Activated B cell treated with CpG ODN at 0.5 μM for 24 hours (primary cell): ENCODE results near the gene PDCD4. TPM values are rescaled to one million over a fixed set of nuclear protein-coding genes. Genes with fewer than 3 reads are reported as not detected.

Experiments used
- ATAC-seq: fragments of 200-7000 bp; cut with Tn5 transposase; one replicate; pipeline ENCODE4 v1.10.0; 2021; ENCODE audit warnings: low read depth, mild to moderate bottlenecking, moderate library complexity
- CTCF ChIA-PET: fragments of 350-600 bp; sonication (Branson Sonifier 250); formaldehyde crosslinking; loops from one replicate; lab custom pipeline; 2021; ENCODE audit warnings: antibody characterized with exemption; lab: Charles Lee
- POLR2A ChIA-PET: fragments of 350-600 bp; sonication (Branson Sonifier 250); formaldehyde crosslinking; loops from one replicate; lab custom pipeline; 2021; ENCODE audit warnings: antibody characterized with exemption; lab: Charles Lee
- DNase-seq: peaks from one replicate; pipeline ENCODE4 v3.0.0; 2022
- H3K27ac Mint-ChIP-seq: one replicate; pipeline ENCODE4 v1.8.0; 2020; ENCODE audit warnings: mixed read lengths
- H3K27me3 Mint-ChIP-seq: one replicate; pipeline ENCODE4 v1.8.0; 2021; ENCODE audit warnings: mixed read lengths
- H3K36me3 Mint-ChIP-seq: one replicate; pipeline ENCODE4 v1.8.0; 2021; ENCODE audit warnings: low read depth, mixed read lengths
- H3K4me1 Mint-ChIP-seq: one replicate; pipeline ENCODE4 v1.8.0; 2021; ENCODE audit warnings: mixed read lengths
- H3K4me3 Mint-ChIP-seq: one replicate; pipeline ENCODE4 v1.8.0; 2020; ENCODE audit warnings: mild to moderate bottlenecking, mixed read lengths
- H3K9me3 Mint-ChIP-seq: one replicate; pipeline ENCODE4 v1.8.0; 2020; ENCODE audit warnings: mixed read lengths
- intact Hi-C: fragments of 100-400 bp; cut with micrococcal nuclease; formaldehyde crosslinking; loops from one replicate; pipeline ENCODE4 v1.15.1; 2024
- total RNA-seq: library from RNA; stranded (reverse); gene quantifications from 2 replicates; pipeline ENCODE4 v1.2.3, GENCODE V29; 2022
- TF ChIP-seq, protein P1 (sequence below): fragments of 200-600 bp; IDR thresholded peaks from one replicate; pipeline ENCODE4 v1.8.0; 2022; ENCODE audit warnings: antibody characterized with exemption, mild to moderate bottlenecking

Gene PDCD4
- total RNA-seq, 1 donor from 2014 or later = 143 TPM

DNA sequence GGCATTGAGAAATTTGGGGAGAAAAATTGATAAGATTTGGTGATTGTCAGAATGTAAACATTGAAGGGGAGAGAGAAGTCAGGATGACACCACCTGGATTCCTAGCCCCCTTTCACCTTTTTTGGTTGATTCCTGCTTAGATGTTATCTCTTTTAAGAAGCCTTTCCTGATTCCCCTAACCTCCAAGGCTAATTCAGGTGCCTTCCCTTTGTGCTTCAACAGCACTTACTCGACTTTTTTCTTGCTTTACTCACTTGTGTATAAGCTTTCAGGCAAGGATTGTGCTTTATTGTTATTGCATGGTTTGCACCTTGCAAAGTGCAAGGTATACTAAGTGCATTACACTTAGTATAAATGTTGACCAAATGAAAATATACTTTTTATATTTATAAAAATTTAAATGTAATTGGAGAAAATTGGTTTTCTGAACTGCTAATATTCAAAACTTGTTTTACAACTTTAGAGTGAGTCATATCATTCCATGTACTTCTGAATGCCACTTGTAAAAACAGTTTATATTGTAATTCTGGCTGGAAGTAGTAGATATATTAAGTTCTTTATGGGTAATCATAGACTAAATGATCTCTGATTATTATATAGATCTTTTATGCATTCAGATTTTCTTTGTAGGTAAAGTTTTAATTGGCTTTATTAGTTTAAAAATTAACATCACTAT, 60.9 kb downstream of the PDCD4 start:
- intact Hi-C loops = loop anchor here (2.0 kb wide), 1 partner anchor 22 kb away; no protein-coding TSS in a partner anchor
- Mint-ChIP-seq H3K9me3 (no peaks in the 10 kb centered on the region), H3K36me3 (peaks cover 17% of the 10 kb centered on the region), H3K4me3 (no peak overlapping the region), H3K4me1 (peaks cover 37% of the 10 kb centered on the region), H3K27ac (no peak overlapping the region), H3K27me3 (no peaks in the 10 kb centered on the region)
- ChIA-PET POLR2A (interaction anchor here (0.6 to 0.9 kb wide), 2 partner anchors 13 to 16 kb away, joined by 3 to 10 read pairs; partner anchors contain the start of genes BBIP1 and SHOC2), CTCF (no interaction called here)
- ATAC-seq (no peak), DNase-seq (no peak)
- TF ChIP-seq, protein P1, sequence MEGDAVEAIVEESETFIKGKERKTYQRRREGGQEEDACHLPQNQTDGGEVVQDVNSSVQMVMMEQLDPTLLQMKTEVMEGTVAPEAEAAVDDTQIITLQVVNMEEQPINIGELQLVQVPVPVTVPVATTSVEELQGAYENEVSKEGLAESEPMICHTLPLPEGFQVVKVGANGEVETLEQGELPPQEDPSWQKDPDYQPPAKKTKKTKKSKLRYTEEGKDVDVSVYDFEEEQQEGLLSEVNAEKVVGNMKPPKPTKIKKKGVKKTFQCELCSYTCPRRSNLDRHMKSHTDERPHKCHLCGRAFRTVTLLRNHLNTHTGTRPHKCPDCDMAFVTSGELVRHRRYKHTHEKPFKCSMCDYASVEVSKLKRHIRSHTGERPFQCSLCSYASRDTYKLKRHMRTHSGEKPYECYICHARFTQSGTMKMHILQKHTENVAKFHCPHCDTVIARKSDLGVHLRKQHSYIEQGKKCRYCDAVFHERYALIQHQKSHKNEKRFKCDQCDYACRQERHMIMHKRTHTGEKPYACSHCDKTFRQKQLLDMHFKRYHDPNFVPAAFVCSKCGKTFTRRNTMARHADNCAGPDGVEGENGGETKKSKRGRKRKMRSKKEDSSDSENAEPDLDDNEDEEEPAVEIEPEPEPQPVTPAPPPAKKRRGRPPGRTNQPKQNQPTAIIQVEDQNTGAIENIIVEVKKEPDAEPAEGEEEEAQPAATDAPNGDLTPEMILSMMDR = no peak

DNA sequence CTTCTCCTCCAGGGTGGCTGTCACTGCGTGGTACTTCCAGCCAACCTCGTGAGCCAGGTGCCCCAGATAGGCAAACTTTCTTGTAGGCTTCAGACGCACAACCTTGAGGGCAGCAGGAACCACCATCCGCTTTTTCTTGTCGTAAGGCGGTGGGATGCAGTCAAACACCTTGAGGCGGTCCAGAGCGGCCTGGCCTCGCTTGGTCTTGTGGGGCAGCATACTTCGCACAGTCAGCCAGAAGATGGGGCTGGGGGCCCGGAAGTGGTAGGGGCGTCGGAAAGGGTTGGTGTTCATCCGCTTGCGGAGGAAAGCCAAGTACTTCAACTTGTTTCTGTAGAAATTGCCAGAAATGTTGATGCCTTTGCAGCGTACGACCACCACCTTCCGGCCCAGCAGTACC, 65.0 kb downstream of the PDCD4 start:
- intact Hi-C loops = loop anchor here (2.0 kb wide), 1 partner anchor 16 kb away; no protein-coding TSS in a partner anchor
- ChIA-PET POLR2A (interaction anchor here (1.3 kb wide), 1 partner anchor 18 kb away, joined by 3 read pairs; the partner anchor contains the start of genes BBIP1 and SHOC2), CTCF (no interaction called here)
- Mint-ChIP-seq H3K4me3 (no peak overlapping the region), H3K9me3 (no peaks in the 10 kb centered on the region), H3K27ac (peak overlapping the region; percentile 31), H3K36me3 (peaks cover 39% of the 10 kb centered on the region), H3K27me3 (no peaks in the 10 kb centered on the region), H3K4me1 (peaks cover 46% of the 10 kb centered on the region)
- DNase-seq (no peak), ATAC-seq (no peak)
- TF ChIP-seq, protein P1 = no peak

DNA sequence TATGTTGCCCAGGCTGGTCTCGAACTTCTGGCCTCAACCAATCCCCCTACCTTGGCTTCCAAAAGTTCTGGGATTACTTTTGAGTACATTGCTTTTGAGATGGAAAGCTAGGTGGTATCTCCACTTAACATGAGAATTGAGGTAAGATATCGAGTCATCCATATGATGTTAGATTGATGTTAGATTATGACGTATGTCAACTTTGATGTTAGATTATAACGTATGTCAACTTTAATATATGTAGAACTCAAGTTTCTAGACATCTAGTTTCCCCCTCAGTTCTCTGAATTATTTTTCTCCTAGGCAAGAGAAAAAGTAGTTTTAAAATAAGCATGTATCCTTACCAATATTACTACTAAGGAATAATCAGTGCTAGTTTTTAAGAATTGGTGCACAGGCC, 67.7 kb downstream of the PDCD4 start:
- intact Hi-C loops = no loop called here
- no peaks in the 10 kb centered on the region for H3K27me3 Mint-ChIP-seq
- CTCF ChIA-PET = no interaction called here
- POLR2A ChIA-PET = no interaction called here
- H3K4me1 Mint-ChIP-seq = peaks cover 54% of the 10 kb centered on the region
- DNase-seq (no peak), ATAC-seq (no peak)
- peaks cover 7% of the 10 kb centered on the region for H3K9me3 Mint-ChIP-seq
- H3K27ac Mint-ChIP-seq = no peak overlapping the region
- peaks cover 60% of the 10 kb centered on the region for H3K36me3 Mint-ChIP-seq
- no peak overlapping the region for H3K4me3 Mint-ChIP-seq
- TF ChIP-seq, protein P1 = no peak

DNA sequence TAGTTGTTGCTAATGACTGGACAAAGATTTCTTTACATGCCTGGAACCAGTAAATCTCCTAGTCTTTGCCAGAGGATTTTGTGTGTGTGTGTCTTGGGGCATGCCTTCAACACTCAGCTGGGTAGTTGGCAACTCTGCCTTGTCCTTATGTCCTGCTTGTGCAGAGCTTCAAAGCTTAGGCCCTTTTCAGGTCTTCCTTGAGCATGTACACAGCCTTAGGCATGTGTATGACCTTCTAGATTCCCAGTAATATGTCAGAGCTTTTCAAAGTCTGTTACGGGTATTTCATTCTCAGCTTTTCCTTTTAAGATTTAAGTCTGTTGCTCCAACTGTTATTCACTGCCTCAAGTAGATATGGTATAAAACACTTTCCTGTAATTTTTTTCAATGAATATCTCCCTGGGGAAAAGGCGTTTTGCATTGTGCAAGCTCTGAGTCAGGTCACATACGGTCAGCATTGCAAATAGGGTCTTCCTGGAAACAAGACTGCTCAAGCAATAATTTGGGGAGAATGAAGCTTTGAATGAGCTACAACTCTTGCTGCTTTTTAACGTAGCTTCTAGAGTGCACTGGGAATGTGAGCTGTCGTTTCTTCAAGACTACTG, 73.2 kb downstream of the PDCD4 start:
- intact Hi-C loops = loop anchor here (2.0 kb wide), 1 partner anchor 22 kb away; no protein-coding TSS in a partner anchor
- Mint-ChIP-seq H3K27ac (no peak overlapping the region), H3K27me3 (no peaks in the 10 kb centered on the region), H3K36me3 (peaks cover 77% of the 10 kb centered on the region), H3K9me3 (peaks cover 7% of the 10 kb centered on the region), H3K4me3 (peak overlapping the region; percentile 25), H3K4me1 (peaks cover 73% of the 10 kb centered on the region)
- CTCF ChIA-PET = interaction anchor here (0.7 to 1.4 kb wide), 3 partner anchors 12 to 51 kb away, joined by 3 read pairs; no protein-coding TSS in a partner anchor
- ATAC-seq = peak; percentile 56
- DNase-seq = no peak
- POLR2A ChIA-PET = interaction anchor here (0.7 to 1.4 kb wide), 4 partner anchors 19 to 734 kb away, joined by 3 to 7 read pairs (median 6); partner anchors contain the start of genes BBIP1 and SHOC2
- TF ChIP-seq, protein P1 = no peak

DNA sequence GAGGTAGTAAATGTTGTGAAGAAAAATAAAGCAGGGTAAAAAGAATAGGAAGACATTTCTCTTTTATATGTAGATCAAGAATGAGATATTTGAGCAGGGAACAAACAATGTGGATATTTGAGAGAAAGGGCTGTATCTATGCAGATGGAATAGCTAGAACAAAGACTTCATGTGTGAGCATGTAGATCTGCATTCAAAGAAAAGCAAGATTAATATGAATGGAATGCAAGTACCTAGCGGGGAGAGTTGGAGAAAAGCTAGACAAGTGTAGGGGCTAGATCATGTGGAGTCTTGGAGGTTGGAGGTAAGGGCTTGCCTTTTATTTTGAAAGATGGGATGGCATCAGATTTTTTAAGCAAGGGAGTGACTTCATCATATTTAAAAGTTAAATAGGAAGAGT, 74.8 kb downstream of the PDCD4 start:
- Mint-ChIP-seq H3K9me3 (peaks cover 7% of the 10 kb centered on the region), H3K4me1 (peaks cover 77% of the 10 kb centered on the region), H3K4me3 (no peak overlapping the region), H3K27me3 (no peaks in the 10 kb centered on the region), H3K36me3 (peaks cover 77% of the 10 kb centered on the region), H3K27ac (peak overlapping the region; percentile 10)
- POLR2A ChIA-PET = no interaction called here
- no peak for ATAC-seq
- intact Hi-C loops = no loop called here
- no peak for DNase-seq
- TF ChIP-seq, protein P1 = no peak
- CTCF ChIA-PET = no interaction called here
